NCI-H1436 treated with DMSO at 0.1 percent for 48 hours (cell line): Measurements from ENCODE around the gene LILRA5.
"Not testable (repeated sequence)": the region's sequence is repeated elsewhere in the genome, so short reads cannot be mapped to it uniquely, and the experiment has no call there.

Source experiments
- DNase-seq: peaks from one replicate; lab custom pipeline; 2025; lab: John Stamatoyannopoulos, UW

Gene LILRA5

DNA sequence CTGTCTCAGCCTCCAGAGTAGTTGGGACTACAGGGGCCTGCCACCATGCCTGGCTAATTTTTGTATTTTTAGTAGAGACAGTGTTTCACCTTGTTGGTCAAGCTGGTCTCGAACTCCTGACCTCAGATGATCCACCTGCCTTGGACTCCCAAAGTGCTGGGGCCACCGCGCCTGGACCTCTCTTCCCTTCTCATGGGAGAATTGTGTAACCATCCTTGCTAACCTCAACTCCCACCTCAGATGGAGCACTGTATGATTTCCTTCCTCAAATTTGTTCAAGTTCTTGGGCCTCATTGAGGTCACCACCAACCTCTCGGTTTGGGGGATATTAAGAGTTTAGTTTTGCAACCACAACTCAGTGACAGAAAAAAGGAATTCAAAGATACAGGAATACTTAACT, 10.7 kb downstream of the LILRA5 start:
- no peak for DNase-seq

DNA sequence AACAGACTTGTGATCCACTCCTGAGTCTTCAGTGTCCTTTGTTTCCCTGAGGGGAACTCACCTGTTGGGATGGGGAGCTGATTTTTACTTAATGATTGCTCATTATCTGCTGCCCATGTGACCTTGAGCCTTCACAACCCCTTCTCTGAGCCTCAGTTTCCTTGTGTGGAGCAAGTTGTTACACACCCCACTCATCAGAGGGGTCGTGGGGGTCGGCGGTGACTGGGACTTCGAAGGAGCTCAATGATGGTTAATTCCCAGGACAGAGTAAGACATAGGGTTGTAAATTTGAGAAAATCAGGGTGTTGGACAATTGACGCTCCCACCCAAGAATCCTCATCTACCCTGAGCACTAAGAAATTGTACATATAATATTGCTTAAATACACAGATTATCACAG, 13.5 kb downstream of the LILRA5 start:
- DNase-seq = no peak

DNA sequence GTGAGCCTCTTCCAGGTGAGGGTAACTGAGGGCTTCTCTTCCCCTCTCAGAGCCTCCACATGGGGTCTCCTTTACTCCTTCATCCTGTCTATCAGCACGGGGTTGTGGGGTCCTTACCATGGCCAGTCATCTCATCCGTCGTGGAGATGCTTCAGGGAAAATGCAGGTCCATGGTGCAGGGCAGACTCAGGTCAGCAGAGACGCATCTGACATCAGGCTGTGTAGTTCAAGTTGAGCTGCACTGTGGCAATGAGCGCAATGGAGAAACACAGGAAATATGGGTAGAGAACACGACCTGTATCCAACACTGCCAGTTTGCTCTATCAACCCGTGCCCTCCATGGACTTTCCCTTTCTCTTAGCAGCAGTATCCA, 13.9 kb downstream of the LILRA5 start:
- no peak for DNase-seq

DNA sequence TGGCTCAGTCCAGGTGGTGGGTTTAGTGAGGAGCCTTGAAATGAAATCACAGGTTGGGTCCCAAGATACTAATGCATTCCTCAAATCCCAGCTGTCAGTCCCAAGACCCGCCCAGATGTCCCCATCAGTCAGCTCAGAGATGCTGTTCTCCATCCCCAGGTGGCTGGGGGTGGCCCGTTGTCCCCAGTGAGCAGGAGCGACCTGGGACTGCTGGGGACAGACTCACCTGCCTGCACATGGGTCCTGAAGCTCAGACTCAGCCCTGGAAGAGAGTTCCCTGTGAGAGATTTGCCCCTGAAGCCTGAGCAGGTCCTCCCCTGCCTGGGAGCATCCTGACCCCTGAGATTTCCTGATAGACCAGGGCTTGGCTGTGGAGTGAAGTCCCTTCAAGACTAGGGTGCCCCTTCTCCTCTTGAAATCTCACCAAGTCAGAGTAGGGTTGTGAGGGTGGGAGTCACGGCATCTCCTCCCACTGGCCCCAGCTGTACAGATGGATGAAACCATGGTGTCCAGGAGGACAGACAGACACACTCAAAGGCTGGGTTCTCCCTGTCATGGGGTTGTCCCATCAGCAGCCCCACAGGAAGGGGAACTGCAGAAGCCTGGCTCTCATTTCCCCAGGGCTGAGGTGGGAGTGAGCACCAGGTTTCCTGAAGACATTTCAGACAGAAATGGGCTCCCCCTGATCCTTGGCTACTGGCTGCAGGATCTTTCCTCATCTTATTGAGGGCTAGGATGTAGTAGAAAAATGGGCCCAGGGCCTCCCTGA, 14.4 kb downstream of the LILRA5 start:
- no peak for DNase-seq

DNA sequence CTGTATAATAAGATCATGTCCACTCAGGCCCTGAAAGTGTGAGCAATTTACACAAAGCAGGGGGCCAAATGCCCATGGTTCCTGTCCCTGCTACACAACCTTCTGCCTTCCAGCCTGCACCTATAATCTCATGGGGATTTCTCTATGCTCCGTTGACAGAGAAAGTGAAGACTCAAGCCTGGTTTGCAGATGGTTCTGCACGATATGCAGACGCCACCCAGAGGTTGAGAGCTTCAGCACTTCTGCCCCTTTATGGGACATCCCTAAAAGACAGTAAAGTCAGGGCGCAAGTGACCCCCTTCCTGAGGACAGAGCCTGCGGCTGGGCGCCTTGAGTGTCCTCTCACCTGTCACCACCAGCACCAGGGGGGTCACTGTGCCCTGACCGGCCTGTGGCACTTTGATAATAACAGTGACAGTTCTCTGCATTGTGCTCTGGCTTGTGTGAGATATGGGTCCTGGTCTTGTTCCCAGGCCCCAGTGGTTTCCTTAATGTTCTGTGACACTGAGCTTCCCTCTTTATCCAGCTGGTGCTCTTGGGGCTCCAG, 15.1 kb downstream of the LILRA5 start:
- DNase-seq = no peak

DNA sequence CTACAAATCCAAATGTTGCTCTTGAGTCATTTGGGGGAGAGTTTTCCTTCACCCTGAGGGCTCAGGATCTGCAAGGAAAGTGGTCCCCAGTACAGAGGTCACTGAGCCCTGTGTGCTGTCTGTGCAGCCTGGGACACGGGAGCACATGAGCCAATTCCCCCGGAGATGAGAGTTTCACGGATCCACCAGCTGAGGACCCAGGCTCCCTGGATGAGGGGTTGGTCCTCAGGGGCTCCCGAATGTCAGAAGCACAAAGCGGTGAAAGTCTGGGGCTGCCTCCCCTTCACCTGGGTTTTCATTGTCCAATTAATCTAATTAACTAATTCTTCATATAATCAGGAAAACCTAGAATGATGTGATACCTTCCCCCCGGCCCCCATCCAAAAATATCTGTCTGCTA, 18.4 kb downstream of the LILRA5 start:
- no peak for DNase-seq

DNA sequence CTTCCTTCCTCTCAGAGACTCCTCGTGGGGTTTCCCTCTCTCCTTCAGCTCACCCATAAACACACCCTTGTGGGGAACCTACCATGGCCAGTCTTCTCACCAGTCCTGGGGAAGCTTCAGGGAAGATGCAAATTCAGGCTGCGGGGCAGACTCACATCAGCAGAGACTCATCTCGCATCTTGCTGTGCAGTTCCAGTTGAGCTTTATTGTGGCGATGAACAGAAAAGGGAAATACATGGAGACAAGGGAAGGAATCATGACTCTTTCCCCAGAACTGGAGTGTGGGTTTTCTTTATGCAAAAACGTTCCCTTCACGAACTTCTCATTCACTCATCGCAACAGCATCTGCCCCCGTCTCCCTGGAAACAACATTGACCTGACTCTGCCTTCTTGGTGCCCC, 23.8 kb downstream of the LILRA5 start:
- DNase-seq = not testable (repeated sequence)

DNA sequence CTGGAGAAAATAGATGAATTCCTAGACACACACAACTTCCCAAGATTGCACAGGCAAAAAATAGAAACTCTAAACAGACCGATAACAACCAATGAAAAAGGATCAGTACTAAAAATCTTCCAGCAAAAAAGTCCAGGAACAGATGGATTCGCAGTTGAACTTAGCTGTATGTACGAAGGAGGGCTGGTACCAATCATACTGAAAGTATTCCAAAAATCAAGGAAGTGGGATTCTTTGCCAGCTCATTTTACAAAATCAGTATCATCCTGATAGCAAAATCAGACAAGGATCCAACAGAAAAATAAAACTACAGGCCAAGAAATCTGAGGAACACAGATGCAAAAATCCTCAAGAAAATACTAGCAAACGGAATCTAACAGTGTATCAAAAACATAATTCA, 25.5 kb downstream of the LILRA5 start:
- DNase-seq = no peak

DNA sequence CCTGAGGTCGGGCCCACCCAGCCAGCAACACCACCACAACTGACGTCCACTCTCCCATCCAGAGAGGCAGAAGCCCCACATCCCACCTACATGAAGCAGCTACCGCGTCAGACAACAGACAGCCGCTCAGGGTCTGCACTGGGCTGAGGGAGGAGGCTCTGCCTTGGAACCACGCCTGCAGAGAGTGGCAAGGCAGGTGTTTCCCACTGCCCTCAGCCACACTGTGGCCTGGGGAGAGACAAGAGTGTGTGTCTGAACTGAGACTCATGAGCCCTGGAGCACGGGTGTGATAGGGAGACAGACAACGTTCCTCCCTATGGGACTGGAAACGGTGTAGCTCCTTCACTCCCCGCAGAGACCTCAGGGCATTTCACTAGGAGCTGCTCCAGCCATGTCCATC, 26.7 kb downstream of the LILRA5 start:
- DNase-seq = not testable (repeated sequence)

DNA sequence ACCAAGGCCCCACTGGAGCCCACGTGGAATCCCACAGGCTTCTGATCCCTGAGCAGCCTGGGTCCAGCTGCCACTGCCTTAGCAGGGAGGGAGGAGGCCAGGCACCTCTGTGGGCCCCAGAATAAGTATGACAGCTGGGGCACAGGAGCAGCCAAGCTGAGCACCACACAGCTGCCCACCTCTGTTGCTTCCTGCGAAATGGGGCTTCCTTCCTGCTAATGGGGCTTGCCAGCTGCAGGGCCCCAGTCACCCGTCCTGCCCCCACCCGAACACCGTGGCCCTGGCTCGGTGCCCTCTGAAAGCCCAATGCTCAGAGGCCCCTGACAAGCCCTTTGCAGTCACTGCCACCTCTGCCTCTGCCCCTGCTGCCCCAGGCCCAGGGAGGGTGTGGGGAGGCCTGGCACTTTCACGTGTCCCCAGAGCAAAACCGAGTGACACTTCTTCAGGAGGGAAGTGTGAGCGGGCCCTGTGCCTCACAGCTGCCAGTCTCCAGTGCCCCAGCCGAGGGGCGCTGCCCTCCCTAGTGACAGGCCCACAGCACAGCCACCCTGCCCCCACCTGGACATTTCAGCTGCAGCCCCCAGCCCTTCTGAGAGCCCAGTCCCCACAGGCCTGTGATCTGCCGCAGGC, 27.4 kb downstream of the LILRA5 start:
- not testable (repeated sequence) for DNase-seq

DNA sequence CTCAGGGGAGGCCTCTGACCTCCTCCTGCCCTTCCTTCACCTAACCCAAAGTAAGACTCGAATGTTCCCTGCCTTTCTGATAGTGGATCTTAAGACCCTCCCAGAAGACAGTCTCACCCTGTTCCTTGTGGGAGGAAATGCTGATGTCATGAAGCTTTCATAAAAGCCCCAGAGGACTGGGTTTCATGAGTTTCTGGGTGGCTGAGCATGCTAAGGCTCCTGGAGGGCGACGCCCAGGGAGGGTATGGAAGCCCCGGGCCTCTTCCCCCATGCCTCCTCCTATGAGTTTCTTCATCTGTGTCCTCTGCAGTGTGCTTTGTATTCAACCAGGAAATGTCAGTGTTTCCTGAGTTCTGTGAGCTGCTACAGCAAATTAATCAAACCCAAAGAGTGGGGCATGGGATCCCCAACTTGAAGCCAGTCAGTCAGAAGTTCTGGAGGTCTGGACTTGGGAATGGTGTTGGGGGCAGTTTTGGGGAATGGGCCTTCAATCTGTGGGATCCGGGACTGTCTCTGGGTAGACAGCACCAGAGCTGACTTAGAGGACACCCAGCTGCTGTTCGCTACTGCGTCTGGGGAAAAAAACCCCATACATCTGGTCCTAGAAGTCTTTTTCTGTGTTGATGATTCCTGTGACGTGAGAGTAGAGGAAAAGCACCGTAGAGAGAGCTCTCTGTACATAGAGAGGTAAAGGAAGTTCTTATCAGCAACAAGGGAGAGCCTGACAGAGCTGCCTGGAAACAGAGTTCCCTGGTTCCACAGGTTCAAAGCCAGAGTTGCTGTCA, 30.1 kb downstream of the LILRA5 start:
- no peak for DNase-seq

DNA sequence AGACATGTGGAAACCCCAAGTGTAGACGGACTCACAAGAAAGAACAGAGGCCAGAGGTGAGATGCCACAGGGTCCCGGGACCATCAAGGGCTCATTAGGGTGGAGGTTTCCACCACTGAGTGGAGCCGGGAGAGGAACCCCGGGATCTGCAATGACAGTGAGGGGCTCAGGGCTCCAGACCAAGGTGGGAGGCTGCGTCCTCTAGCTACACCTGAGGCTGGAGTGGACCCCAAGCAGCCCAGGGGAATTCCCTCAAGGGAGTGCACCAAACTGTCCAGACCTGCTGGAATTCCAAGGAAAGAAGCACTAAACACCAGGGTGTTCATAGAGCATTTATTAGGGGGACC, 31.3 kb downstream of the LILRA5 start:
- not testable (repeated sequence) for DNase-seq

DNA sequence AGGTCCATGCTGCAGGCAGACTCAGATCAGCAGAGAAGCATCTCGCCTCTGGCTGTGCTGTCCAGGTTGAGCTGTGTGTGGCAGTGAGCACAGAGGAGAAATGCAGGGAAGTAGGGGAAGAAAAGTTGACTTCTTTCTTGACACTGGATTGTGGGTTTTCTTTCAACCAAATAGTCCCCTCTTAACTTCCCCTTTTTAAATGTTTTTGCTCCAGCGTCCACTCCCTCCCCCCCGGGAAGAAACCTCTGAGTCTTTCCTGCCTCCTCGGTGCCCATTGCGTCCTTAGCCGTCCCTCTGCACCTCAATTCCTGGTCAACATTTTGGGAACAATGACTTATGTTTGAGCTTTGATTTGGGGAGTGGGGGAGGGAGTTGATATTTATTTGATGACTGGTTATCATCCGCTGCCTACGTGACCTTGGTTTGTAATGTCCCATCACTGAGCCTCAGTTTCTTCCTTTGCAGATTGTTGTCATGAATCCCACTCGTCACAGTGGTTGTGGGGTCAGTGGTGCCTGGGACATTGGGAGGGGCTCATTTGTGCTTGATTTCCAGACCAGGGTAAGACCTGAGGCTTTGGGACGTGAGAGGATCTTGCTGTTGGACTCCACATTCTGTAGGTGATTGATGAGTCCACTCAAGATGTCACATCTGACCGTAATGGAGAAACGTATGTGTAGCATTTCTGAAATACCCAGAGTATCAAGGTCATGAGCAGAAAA, 31.8 kb downstream of the LILRA5 start, which contains the start of gene LILRB2:
TSS of gene LILRB2 (minus strand) at position 104 of the 722 bp plus-strand sequence. CDS start 614 bp downstream, outside the sequence.
- DNase-seq = no peak

DNA sequence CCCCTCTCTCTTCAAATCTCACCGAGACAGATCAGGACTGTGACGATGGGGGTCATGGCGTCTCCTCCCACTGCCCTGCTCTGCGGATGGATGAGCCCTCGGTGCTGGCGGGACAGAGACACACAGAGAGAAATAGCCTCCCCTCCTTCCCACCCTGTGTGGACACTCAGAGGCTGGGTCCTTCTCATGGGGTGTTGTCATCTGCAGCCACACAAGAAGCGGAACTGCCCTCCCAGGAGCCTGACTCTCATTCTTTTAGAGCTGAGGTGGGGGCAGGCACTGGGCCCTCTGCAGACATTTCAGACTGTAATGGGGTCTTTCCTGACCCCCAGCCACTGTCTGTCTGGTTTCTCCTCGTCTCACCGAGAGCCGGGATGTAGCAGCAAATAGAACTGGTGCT, 32.5 kb downstream of the LILRA5 start:
- not testable (repeated sequence) for DNase-seq

DNA sequence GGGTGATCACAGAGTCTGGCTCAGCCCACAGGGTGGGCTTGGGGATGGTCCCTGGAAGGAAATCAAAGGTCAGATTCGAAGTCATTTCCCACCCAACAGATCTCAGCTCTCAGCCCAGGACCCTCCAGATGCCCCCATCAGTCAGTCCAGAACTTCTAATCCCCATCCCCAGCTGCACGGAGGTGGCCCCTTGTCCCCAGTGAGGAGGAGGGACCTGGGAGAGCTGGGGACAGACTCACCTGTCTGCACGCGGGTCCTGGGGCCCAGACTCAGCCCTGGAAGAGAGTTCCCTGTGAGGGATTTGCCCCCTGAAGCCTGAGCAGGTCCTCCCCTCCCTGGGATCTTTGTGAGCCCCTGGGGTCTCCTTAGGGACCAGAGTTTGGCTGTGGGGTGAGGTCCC, 32.9 kb downstream of the LILRA5 start:
- not testable (repeated sequence) for DNase-seq

DNA sequence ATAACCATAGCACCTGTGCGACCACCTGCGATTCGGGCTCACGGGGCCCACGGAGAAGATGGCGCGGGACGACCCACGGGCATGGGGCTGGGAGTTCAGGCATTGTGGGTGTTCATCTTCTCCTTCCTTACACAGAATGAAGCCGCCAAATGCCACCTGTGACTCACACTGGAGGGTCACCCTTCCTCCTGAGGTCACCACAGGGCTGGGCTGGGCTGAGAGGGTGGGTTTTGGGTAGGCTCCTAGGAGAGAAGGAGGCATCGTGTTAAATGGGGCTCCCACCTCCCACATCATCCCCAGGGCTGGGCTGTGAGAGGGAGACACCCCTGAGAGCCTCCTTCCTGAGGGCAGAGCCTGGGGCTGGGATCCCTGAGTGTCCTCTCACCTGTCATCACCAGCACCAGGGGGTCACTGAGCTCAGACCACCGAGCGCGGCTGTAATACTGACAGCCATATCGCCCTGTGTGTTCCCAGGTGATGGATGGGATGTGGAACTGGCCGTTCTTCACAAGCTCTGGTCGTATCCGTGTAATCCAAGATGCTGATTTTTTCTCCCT, 33.5 kb downstream of the LILRA5 start:
- DNase-seq = no peak

DNA sequence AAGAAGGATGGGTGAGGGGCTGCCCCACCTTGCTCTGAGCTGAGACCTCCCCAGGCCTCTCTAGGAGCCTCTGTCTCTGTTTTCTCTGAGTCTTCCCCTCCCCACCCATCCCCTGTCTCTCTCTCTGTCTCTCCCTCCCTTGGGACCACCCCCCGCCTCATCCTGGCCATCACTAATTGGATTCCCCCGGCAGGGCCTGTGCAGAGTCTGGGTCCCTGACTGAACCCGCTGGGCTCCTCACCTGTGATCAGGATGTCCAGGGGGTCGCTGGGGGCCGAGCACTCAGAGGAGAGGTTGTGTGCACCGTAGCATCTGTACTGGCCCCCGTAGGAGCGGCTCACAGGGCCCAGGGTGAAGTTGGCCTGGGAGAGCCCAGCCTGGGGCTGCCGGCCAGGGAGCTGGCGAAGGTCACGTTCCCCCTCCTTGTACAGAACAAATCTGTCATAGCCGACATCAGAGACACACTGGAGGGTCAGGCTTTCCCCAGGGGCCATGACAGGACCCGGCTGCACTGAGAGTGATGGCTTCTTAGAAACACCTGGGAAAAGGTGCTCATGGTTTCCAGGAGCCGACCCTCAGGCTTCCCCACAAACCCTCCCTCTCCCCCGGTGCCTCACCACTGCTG, 34.3 kb downstream of the LILRA5 start:
- DNase-seq = not testable (repeated sequence)

DNA sequence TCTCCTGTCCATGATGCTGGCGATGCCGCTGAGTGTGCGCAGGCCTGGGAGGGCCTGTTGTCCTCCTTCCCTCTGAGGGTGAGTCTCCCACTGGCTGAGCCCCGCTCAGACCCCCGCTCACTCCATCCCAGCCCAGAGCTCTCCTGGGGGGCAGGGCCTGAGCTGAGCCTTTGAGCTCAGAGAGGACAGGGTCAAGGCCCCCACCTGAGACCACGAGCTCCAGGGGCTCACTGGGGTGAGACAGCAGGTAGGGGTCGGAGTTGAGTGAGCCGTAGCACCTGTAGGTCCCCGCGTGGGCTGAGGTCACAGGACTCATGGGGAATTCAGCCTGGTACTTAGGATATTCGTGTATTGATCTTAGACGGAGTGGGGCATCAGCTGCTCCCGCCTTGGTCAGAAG, 34.9 kb downstream of the LILRA5 start:
- DNase-seq = not testable (repeated sequence)

DNA sequence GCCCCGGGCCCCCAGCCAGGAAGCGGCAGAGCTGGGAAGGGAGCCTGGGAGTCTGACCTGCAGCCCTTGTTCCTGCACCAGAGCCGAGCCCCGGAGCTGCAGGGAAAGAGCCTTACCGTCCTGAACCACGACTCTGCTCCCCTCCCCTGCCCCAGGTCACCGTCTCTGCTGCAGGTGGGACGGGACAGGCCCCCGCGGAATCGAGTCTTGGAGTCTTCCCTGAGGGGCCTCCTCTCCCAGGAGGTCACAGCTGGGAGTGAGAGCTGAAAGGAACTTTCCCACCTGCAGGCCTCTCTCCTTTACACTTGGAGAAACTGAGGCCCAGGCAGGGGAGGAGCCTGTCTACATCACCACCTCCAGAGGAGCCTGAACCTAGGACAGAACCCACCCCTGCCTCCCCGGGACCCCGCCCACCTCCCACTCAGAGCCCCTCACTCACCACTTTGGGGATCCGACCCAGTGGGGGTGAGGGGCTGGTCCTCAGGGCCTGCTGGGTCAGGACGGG, 35.8 kb downstream of the LILRA5 start:
- not testable (repeated sequence) for DNase-seq

DNA sequence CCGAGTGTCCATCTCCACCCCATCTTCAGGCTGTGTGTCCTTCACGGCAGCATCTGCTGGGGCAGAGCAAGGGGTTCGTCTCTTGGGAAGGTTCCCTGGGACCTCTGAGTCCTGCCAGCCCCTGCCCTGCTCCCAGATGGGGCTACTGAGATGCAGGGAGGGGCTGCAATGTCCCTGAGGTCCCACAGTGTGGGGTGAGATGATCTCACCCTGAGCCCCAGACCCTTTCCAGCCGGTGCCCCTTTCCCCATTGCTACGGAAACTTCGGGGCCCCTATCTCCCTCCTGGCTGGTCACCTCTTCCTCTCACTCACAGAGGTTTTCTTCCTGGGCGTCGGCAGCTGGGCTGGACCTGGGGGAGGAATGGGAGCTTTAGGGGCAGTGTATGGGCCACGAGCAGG, 37.0 kb downstream of the LILRA5 start:
- no peak for DNase-seq

DNA sequence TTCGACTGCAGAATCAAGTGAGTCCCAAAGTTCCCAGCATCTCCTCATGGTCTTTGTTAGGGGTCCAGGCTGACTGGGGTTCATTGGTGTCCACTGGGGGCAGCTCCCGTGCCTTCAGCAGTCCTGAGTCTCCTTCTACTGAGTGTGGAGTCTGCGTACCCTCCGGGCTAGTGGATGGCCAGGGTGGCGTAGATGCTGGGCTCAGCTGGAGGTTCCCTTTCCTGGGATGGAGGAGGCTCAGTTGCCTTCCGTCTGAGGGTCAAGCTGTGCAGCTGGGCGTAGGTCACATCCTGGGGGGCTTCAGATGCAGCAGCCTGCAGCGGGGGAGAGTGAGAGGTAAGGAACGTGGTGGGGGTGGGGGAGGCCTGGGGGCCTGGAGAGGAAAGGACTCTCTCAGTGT, 38.5 kb downstream of the LILRA5 start:
- not testable (repeated sequence) for DNase-seq
